Neural progenitor cell (in vitro differentiated cells): ENCODE data around the gene GNB2.

Experiments
- EZH2 ChIP-seq: fragments of 200-600 bp; sonication (generic); IDR thresholded peaks from 2 replicates; pipeline ENCODE4 v1.6.1; 2017; ENCODE audit warnings: antibody characterized with exemption, mild to moderate bottlenecking, moderate library complexity
- TF ChIP-seq, protein P1 (sequence below): fragments of 200-600 bp; sonication (generic); IDR thresholded peaks from 2 replicates; pipeline ENCODE4 v1.5.1; 2017; ENCODE audit warnings: antibody characterized with exemption, mild to moderate bottlenecking

DNA sequence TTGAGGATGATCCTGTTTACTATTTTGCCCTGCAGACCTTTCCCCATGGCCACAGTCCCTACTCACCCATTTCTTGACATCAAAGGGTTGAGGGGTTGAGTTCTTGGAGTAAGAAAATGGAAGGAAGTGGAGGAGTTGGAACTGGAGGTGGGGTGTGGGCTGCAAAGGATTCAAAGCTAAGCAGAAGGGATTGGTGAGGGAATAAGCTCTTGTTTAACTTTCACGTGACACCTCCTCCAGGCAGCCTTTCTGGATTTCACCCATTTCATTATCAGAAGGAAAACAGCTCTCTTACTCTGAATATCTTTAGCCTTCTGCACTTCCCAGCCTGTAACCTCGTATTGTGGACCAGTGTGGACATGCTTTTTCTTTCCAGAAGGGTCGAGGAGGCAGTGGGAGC lies 47.5 kb upstream of the GNB2 start:
- TF ChIP-seq, protein P1, sequence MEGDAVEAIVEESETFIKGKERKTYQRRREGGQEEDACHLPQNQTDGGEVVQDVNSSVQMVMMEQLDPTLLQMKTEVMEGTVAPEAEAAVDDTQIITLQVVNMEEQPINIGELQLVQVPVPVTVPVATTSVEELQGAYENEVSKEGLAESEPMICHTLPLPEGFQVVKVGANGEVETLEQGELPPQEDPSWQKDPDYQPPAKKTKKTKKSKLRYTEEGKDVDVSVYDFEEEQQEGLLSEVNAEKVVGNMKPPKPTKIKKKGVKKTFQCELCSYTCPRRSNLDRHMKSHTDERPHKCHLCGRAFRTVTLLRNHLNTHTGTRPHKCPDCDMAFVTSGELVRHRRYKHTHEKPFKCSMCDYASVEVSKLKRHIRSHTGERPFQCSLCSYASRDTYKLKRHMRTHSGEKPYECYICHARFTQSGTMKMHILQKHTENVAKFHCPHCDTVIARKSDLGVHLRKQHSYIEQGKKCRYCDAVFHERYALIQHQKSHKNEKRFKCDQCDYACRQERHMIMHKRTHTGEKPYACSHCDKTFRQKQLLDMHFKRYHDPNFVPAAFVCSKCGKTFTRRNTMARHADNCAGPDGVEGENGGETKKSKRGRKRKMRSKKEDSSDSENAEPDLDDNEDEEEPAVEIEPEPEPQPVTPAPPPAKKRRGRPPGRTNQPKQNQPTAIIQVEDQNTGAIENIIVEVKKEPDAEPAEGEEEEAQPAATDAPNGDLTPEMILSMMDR, result no peak
- TF ChIP-seq EZH2, result no peak
